Loucy (cell line): ENCODE data around the gene SPEM1.

Source experiments
- H2AFZ ChIP-seq: fragments of 200-600 bp; sonication (generic); 2 replicates; pipeline ENCODE4 v1.6.0; 2016; ENCODE audit warnings: antibody characterized with exemption, mild to moderate bottlenecking, low read length, moderate library complexity
- H3F3A ChIP-seq: fragments of 200-600 bp; 2 replicates; pipeline ENCODE4 v1.6.0; 2016; ENCODE audit warnings: antibody characterized with exemption, low read depth, mild to moderate bottlenecking
- H3K27me3 ChIP-seq: fragments of 200-600 bp; sonication (generic); 2 replicates; pipeline ENCODE4 v1.6.1; 2014; ENCODE audit warnings: low read length, mild to moderate bottlenecking; ENCODE audit not compliant: insufficient read depth, poor library complexity, severe bottlenecking
- H3K36me3 ChIP-seq: fragments of 200-600 bp; sonication (generic); 2 replicates; pipeline ENCODE4 v1.6.1; 2016; ENCODE audit warnings: low read length; ENCODE audit not compliant: insufficient read depth
- H3K4me1 ChIP-seq: fragments of 200-600 bp; sonication (generic); 2 replicates; pipeline ENCODE4 v1.5.1; 2014; ENCODE audit warnings: low read length, mild to moderate bottlenecking; ENCODE audit not compliant: insufficient read depth, poor library complexity, severe bottlenecking
- H3K4me2 ChIP-seq: fragments of 200-600 bp; sonication (generic); 2 replicates; pipeline ENCODE4 v1.6.0; 2014; ENCODE audit warnings: antibody characterized with exemption, low read length, low read depth, mild to moderate bottlenecking; ENCODE audit not compliant: poor library complexity, severe bottlenecking
- H3K4me3 ChIP-seq: fragments of 200-600 bp; sonication (generic); 2 replicates; pipeline ENCODE4 v1.5.1; 2014; ENCODE audit warnings: low read length, mild to moderate bottlenecking, mixed read lengths; ENCODE audit not compliant: poor library complexity, severe bottlenecking
- H3K79me2 ChIP-seq: fragments of 200-600 bp; sonication (generic); 2 replicates; pipeline ENCODE4 v1.6.1; 2014; ENCODE audit warnings: low read length; ENCODE audit not compliant: insufficient read depth
- H3K9ac ChIP-seq: fragments of 200-600 bp; sonication (generic); 2 replicates; pipeline ENCODE4 v1.6.0; 2014; ENCODE audit warnings: mild to moderate bottlenecking, low read depth, low read length, moderate library complexity; ENCODE audit not compliant: poor library complexity, severe bottlenecking
- H3K9me2 ChIP-seq: fragments of 200-600 bp; sonication (generic); replicated peaks from 2 replicates; pipeline ENCODE4 v1.6.1; 2016; ENCODE audit warnings: low read depth, low read length, mixed read lengths
- H3K9me3 ChIP-seq: fragments of 200-600 bp; sonication (generic); 2 replicates; pipeline ENCODE4 v1.6.1; 2014; ENCODE audit warnings: mild to moderate bottlenecking, antibody characterized with exemption, low read length, low read depth; ENCODE audit not compliant: insufficient read depth
- H4K20me1 ChIP-seq: fragments of 200-600 bp; sonication (generic); 2 replicates; pipeline ENCODE4 v1.6.0; 2014; ENCODE audit warnings: antibody characterized with exemption, low read length, mild to moderate bottlenecking; ENCODE audit not compliant: insufficient read depth, poor library complexity, severe bottlenecking
- EZH2phosphoT487 ChIP-seq: fragments of 200-600 bp; IDR thresholded peaks from 2 replicates; pipeline ENCODE4 v1.6.1; 2018; ENCODE audit warnings: antibody characterized with exemption, mild to moderate bottlenecking, moderate library complexity, borderline replicate concordance
- TF ChIP-seq, protein P1 (sequence below): fragments of 200-600 bp; sonication (generic); conservative IDR thresholded peaks from 2 replicates; pipeline ENCODE4 v1.5.1; 2014; ENCODE audit warnings: mild to moderate bottlenecking, antibody characterized with exemption, low read length

The SPEM1 gene

DNA sequence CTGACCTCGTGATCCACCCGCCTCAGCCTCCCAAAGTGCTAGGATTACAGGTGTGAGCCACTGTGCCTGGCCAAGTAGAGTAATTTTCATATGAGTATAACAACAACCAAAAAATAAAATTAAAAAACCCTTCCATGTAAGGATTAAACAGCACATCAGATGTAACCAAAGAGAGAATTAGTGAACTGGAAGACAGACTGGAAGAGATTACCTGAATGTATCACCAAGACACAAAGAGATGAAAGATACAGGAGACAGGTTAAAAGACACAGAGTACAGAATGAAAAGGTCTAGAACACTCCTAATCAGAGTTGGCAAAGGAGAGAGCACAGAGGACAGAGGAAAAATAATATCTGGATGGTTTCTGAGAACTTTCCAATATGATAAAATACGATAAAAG, 41.0 kb upstream of the SPEM1 start:
- Histone ChIP-seq H3K36me3 (no peaks in the 10 kb centered on the region), H3K9me2 (no peaks in the 10 kb centered on the region), H2AFZ (no peak overlapping the region), H3K4me3 (no peak overlapping the region), H3K4me2 (no peak overlapping the region), H4K20me1 (no peaks in the 10 kb centered on the region), H3K27me3 (no peaks in the 10 kb centered on the region), H3K79me2 (no peaks in the 10 kb centered on the region), H3F3A (no peaks in the 10 kb centered on the region), H3K9ac (no peak overlapping the region), H3K9me3 (no peaks in the 10 kb centered on the region), H3K4me1 (no peaks in the 10 kb centered on the region)
- TF ChIP-seq, protein P1, sequence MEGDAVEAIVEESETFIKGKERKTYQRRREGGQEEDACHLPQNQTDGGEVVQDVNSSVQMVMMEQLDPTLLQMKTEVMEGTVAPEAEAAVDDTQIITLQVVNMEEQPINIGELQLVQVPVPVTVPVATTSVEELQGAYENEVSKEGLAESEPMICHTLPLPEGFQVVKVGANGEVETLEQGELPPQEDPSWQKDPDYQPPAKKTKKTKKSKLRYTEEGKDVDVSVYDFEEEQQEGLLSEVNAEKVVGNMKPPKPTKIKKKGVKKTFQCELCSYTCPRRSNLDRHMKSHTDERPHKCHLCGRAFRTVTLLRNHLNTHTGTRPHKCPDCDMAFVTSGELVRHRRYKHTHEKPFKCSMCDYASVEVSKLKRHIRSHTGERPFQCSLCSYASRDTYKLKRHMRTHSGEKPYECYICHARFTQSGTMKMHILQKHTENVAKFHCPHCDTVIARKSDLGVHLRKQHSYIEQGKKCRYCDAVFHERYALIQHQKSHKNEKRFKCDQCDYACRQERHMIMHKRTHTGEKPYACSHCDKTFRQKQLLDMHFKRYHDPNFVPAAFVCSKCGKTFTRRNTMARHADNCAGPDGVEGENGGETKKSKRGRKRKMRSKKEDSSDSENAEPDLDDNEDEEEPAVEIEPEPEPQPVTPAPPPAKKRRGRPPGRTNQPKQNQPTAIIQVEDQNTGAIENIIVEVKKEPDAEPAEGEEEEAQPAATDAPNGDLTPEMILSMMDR, result no peak
- TF ChIP-seq EZH2phosphoT487, result no peak

DNA sequence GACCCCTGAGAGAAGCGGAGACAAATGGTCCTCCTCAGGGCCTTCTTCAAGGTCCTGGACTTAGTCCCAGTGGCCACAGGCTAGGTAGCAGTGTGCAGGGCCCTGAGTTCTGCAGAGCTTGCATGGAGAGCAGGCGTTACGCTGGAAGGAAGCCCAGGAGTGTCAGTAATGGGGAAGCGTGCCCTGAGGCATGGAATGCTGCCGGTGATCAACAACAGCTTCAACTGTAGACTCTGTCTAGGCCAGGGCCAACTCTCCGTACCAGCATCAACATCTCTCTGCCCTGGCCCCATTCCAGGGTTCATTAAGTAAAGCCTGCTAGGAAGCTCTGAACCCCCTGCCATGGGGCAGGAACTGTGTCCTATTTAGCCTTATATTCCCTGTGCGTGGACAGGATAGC, 39.8 kb upstream of the SPEM1 start:
- no peaks in the 10 kb centered on the region for H3K9me2 ChIP-seq
- no peaks in the 10 kb centered on the region for H3F3A ChIP-seq
- H2AFZ ChIP-seq, result no peak overlapping the region
- H3K9ac ChIP-seq, result no peak overlapping the region
- H3K4me2 ChIP-seq, result no peak overlapping the region
- no peak overlapping the region for H3K4me3 ChIP-seq
- no peaks in the 10 kb centered on the region for H3K27me3 ChIP-seq
- no peaks in the 10 kb centered on the region for H3K4me1 ChIP-seq
- no peaks in the 10 kb centered on the region for H3K36me3 ChIP-seq
- H3K79me2 ChIP-seq, result no peaks in the 10 kb centered on the region
- no peaks in the 10 kb centered on the region for H3K9me3 ChIP-seq
- TF ChIP-seq EZH2phosphoT487, result no peak
- TF ChIP-seq, protein P1, result no peak
- H4K20me1 ChIP-seq, result no peaks in the 10 kb centered on the region

DNA sequence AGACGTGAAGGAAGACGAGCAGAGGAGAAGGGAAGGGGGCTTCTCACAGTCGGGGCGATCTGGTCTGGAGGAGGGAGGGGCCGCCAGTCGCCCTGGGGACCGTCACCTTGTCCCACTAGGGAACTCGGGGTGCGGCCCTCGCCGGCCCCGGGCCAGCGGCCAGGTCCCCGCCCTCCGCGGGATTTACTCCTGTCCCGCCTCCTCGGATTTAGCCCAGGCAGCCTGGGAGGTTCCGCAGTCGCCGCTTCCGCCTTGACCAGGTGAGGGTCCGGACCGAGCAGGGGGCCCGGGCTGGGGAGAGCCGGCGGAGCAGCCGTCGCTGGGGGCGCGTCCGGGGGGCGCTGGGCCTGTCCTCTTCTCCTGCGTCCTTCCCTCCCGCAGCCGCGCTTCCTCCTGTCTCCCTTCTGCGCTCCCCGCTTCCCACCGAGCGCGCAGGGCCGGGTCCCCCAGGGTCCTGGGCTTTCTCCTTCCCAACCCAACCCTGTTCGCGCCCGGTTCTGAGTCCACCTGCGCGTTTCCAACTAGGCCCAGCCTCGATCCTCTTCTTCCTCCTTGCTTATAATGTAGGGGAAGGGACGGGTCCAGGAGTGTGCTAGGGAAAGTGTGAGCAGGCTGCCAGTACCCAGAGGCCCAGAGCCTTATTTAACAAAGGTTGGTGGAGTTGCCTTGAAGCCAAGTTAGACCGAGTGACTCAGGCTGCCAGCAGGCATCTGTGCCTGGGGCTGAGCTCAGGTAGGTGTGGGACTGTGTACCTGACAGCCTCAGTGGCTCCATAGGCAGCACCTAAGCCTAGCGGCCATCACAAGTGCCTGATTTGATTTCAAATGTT, 39.1 kb upstream of the SPEM1 start, which contains the start of gene TNK1:
Gene TNK1 (plus strand): TSS at position 235 of the 829 bp plus-strand sequence. CDS start 1,838 bp downstream, outside the sequence.
- no peaks in the 10 kb centered on the region for H3K4me1 ChIP-seq
- H3K4me3 ChIP-seq, result no peak within 1 kb of the TSS
- H2AFZ ChIP-seq, result no peak within 1 kb of the TSS
- no peaks in the 10 kb centered on the region for H3K9me2 ChIP-seq
- no peaks in the 10 kb centered on the region for H3K9me3 ChIP-seq
- no peaks in the 10 kb centered on the region for H3K36me3 ChIP-seq
- no peaks in the 10 kb centered on the region for H3F3A ChIP-seq
- no peaks in the 10 kb centered on the region for H4K20me1 ChIP-seq
- H3K4me2 ChIP-seq, result no peak within 1 kb of the TSS
- H3K79me2 ChIP-seq, result no peaks in the 10 kb centered on the region
- H3K27me3 ChIP-seq, result no peaks in the 10 kb centered on the region
- TF ChIP-seq EZH2phosphoT487, result no peak
- TF ChIP-seq, protein P1, result no peak
- no peak within 1 kb of the TSS for H3K9ac ChIP-seq
